GM20431 (cell line): ENCODE data around the gene SCGN.

Experiments
- in situ Hi-C: fragments of 300-500 bp; cut with MseI, MboI; formaldehyde crosslinking; loops from one replicate; pipeline ENCODE4 v1.15.0; 2020; ENCODE audit warnings: low sequenced_read_pairs; ENCODE audit not compliant: unreplicated experiment

Gene SCGN

DNA sequence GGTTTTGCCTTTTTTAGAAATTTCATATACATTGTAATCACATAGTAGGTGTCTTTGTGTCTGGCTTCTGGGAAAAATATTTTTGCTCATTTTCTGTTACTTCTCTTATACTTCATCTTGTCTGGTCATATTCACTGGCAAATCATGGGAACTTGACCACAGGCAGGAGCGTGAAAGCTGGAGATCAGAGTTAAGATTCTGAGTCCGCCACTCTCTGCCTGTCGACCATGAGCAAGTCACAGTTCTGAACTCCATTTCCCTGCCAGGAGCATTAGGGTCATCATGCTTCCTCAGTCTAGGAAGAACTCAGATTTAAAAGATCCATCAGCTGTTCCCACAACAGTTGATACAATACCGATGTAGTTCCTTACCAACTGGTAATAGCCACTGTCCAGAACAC is 12.4 kb upstream of the SCGN start:
- in situ Hi-C loops: no loop called here

DNA sequence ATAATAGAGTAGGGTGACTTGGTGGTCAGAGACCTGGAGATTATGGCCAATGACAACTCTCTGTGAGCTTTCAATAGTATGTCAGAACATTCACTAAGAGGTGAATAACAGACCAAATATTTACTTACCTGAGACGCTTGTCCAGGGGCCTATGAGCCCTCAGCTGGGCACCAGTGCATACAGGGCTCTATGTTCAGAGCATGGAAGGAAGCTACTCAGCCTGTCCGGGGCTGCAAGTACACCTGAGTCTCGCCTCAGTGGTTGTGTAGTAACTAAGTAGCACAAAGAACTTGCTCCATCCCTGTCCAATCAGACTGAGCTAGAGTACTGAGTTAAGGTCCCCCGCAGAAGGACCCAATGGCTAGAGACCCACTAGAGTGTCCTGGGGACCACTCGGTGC is 11.6 kb upstream of the SCGN start:
- in situ Hi-C loops: no loop called here

DNA sequence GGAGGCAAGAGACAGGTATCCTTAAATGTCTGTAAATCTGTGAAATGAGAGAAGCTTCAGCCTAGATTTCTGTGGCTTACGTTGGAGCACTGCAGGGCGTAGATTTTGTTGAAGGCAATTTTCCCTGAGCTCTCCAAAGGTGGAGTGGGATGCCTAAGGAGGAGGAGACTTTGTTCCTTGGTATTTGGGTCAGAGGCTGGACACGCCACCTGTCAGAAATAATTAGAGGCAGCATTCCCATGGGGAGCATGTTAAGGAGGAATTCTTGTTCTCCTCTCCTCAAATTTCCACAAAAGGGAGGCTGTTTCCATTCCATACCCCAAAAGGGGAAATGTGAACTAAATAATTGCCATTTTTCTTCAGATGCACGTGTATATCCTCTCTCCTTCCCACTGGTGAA is 11.1 kb upstream of the SCGN start:
- in situ Hi-C loops: no loop called here

DNA sequence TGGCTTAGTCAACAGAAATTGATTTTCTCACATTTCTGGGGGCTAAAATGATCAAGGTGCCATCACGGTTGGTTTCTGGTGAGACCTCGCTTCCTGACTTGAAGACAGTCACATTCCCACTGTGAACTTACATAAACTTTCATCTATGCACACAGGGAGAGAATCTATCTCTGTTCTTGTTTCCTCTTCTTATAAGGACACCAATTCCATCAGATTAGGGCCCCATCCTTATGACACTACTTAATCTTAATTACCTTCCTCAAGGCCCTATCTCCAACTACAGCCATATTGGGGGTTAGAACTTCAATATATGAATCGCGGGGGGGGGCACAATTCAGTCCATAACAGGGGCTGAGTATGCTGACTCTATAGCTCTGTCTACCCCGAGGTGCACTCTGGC is 10.6 kb upstream of the SCGN start:
- in situ Hi-C loops: no loop called here

DNA sequence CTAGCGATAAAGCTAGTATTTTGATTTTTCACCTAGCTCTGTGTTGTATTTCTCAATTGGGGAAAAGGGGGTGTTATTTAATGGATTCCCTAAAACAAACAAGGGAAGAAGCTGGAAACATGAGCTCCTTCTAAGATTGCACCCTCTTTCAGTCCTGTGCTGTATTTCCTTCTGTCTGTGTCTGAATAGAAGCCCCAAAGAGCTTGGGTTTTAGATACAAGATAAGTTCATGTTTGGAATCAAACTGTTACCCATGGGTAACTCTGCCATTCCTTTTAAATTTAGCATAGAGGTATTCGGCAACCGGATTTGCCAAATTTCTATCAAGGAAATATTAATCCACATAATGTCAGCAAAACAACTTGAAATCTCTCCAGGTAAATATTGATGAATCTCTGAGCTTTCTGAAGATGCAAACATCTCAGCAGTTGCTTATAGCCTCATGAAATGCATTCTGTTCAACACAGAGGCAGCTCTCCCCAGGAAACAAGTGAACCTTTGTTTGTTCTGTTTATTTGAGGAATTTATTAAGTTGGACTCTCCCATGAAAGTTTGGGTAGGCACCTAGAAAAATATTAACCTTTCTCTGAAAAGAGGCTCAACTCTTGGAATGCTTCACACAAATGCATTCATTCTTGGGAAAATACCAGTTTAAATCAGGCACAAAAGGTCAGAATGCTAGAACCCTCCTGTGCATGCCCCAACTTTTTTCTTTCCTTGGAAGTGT is 9.9 kb upstream of the SCGN start:
- in situ Hi-C loops: no loop called here

DNA sequence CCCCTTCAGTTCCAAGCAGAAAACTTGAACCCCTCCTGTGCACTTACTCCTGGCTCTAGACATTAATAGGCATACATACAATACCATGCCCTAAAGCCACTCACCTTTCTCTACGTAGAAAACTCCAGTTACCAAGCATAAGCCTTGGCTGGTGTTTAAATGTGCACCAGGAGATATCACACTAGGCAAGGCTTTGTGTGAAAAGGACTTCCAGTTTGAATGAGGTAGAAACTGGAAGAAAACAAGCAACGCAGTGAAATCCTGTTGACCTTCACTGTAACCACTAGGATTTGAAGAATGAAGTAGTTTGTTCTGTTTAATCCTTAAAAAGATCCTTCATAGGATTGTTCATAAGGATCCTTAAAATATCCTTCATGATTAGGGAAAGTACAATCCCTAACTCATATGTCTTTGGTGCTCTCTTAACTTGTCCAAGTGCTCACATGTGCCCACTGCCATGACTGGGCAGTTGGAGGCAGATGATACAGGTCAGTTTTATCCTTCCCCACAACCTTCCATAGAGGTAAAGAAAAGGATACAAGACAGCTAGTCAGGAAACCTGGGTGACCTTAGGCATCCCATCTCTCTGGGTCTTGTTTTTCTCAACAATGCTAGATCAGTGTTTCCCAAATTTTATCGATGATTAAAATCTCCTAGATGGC is 9.2 kb upstream of the SCGN start:
- in situ Hi-C loops: no loop called here

DNA sequence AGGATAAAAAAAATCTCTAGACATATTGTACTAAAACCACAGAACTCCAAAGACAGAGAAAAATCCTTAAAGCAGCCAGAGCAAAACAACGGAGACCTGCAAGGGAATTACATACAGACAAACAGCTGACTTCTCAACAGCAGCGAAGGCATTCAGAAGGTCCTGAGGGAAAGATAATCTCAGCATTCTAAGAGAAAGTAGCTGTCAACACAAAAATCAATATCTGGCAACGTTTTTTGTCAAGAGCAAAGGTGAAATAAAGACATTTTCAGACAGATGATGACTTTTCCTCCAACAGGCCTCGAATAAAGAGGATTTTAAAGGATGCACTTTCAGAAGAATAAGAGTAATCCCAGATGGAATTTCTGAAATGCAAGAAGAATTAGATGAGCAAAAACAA is 6.1 kb upstream of the SCGN start:
- in situ Hi-C loops: no loop called here

DNA sequence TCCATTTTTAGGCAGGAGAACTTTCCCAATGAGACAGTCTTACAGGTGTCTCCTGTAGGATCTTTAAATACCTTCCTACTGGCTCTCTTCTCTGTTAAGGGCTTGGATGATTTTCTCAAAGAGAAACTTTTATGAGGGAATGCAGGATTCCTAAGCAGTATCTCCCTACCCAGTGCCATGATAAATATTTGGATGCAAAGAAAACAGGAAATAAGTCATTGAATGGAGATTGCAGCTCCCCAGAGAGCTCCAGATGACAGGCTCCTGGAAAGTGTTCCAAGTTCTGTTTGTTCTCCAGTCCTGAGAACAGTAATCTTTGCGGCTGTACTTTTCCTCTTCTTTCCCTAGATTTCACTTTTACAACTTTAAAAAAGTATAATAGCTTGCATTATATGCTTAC is 2.4 kb upstream of the SCGN start:
- in situ Hi-C loops: no loop called here

DNA sequence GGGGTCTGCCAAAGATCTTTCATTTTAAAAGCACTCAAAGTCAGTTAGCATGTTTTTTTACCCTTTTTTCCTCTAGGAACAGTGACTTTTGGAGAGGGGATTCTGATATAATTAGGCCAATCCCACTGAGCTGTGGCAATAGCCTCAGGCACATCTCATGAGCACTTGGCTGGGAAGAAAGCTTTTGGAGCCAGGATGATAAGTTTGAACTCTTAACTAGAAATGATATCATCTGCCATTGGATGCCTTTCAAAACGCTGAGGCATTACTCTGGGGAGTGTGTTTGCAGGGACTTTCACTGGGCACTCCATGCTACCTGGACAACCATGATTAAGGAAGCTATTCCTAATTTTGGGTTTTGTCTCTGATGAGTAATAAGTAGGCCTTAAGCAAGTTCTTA is 3.7 kb downstream of the SCGN start:
- in situ Hi-C loops: no loop called here

DNA sequence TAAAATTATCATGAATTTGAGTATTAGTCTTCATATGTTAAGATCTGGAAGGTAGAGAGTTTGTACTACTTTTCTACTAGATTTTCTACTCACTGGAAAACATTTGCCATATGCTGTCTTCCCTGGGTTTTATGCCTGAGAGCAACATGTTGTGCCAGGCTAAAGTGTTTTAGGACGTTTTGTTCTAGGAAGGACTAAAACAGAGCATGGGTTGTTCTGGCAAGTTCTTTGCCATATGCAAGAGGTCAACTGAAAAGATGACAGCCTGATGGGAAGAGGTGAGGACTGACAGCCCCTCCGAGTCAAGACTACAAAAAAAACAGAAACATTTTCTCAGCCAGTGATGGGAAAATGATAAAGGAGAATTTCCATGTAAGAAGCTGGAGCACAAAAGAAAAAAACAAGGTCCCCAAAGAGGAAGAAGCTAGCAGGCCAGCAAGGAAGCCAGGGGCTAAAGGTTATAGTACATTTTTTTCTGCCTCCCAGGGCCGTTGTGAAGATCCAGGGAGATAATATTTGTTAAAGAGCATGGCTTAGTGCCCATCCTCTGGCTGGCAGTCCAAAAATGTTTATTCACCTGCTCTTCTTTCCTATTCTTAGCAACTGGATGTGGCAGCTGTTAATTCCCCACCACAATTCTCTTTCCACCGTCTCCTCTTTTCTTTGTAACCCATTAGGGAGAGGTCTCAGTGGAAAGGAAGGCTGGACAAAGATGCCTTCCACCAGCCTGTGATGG is 7.8 kb downstream of the SCGN start:
- in situ Hi-C loops: no loop called here

DNA sequence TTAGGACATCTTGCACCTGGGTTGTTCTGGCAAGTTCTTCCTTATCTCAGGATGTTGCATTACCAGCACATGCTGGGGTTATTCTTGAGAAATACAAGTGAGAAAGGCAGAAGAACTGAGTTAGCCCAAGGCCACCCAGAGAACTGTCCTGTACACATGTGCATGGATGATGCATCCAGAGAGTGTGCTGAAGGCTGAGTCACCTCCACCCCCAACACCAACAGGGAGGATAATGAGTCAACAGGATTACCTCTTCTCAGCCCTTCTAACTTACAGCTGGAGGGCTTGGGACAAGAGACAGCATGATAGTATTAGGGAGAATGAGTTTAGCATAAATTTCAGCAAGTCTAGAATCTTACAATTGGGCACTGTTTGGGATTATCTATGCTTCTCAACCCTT is 8.5 kb downstream of the SCGN start:
- in situ Hi-C loops: no loop called here

DNA sequence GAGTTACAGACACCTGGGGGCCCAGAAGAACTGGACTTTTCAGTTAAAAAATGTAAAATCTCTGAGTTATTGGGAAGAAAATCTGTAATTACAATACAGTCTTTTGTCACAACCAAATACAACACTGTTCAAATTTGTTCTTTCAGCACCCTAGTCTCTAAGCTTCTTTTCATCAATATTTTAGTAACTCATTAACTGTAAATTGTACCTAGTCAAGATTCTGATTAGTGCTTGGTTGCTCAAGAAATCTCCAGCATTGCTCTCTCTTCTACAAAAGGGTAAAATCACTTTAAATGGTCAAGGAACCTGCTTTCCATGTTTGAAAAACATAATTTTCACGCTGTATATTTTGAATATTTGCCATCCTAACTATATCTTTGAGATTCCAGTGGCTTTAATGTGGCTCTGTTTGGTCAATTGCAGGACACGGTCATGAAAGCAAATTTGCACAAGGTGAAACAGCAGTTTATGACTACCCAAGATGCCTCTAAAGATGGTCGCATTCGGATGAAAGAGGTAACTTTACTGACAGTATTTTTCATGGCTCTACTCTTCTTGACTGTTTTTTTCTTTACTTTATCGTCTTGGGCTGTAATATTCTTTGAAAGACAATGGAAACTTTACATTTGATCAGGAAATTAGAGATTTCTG is 9.2 kb downstream of the SCGN start:
- in situ Hi-C loops: no loop called here

DNA sequence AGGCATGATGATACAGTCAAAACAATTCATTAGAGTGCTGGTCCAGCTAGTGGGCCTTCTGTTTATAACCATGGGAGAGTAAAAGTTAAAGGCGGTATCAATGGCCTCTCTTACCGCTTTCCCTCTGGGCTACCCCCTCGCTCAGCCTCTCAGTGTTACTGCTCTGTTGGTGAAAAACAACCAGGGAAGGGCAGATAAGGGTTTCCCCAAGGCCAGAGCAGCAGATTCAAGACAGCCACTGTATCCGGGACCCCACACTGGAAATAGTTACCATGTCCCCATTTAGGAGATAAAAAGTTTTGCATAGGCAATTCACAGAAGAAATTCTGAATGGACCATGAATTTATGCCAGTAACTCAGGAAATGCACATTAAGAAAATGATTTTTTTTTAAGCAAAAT is 13.4 kb downstream of the SCGN start:
- in situ Hi-C loops: no loop called here

DNA sequence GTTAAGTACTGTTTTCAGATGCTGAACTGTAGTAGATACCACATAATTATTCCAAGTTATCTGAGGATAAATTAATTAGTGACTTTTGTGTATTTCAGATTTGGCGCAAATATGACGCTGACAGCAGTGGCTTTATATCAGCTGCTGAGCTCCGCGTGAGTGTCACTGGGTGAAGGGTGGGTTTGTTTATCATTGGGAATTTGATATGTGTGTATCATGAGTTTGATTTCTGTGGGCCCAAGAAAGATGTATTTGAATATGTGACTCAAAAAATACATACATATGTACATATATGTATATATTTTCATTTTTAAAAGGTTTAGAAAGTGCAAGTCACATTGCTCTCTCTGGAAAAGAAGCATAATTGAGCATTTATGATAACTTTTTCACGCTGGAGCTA is 17.4 kb downstream of the SCGN start:
- in situ Hi-C loops: no loop called here

DNA sequence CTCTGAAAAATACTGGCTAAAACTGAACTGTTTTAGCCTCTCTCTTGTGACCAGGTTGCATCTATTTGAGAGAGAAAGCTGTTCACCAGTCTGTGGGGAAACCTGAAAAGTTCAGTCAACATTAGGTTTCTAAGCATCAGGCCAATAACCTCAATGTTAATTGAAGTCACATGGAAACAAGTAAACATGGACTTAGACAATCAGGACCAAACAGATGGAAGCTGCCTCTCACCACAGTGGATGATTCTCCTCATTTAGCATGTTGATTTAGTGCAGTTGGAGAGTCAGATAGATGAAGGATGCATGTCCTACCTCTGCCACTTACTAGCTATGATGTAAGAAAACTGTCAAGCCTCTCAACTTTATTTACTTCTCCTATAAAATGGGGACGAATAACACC is 18.2 kb downstream of the SCGN start:
- in situ Hi-C loops: no loop called here

DNA sequence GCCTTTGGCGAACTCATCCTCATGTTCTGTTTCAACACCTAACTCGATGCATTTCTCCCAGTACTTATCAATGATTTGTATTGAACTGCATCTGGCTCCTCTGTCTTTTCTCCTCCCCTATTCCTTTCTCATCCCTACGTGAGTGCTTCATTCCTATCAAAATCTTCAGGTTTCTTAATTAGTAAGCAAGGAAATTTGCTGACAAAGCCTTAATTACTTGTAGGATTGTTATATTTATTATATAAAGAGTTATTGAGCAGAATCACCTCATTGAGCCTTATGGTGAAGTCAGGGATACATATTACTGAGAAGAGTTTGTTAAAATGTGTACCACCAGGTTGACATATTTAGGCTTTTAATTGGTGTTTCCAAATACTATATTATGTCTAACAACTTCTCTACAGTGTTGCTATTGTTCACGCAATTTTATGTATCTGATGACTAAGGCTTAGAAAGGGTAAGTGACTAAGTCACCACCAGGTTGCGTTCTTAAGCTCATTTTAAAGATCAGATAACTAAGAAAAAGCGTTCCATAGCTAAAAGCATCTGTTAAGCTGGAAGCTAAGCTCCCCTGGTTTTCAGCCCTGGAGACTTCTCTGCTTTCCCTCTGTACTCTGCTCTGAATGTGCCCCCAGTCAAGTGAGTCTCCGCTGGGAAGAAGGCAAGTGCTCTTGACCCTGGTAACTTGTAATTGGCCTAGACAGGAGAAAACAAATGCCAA is 18.9 kb downstream of the SCGN start:
- in situ Hi-C loops: no loop called here

DNA sequence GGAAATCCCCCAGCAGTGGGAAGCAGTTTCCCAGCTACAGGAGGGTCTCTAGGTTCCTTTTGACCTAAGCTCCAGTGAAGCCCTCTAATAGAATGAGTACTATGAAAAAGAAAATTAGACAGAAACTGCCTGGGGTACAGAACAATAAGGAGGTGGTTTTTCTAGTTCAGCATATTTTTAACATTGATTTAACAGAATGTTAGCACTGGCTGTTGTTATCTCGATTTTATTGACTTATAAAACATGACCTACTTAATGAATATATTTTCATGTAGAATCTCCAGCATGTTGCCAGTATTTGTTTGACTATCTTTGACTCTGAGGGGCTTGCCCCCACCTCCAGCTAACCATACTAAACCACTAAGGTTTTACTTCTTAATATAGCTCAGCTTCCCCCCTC is 19.6 kb downstream of the SCGN start:
- in situ Hi-C loops: no loop called here

DNA sequence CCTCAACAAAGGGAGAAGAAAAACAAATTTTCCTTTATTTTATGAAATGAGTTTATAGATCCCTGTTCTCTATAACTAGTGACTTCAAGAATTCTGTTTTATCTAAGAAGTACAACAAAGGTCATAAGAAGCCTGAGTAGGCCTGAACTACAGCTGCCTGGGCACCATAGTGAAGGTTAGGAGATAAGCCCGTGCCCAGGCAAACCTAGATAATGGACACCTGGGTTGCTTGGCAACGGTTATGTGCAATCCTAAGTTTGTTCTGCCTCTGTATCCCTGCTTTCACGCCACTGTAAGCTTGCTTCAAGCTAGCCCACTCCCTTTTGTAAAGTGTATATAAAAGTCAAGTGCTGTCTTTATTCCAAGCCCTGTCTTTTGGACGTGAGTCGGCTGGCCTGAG is 23.2 kb downstream of the SCGN start:
- in situ Hi-C loops: no loop called here

DNA sequence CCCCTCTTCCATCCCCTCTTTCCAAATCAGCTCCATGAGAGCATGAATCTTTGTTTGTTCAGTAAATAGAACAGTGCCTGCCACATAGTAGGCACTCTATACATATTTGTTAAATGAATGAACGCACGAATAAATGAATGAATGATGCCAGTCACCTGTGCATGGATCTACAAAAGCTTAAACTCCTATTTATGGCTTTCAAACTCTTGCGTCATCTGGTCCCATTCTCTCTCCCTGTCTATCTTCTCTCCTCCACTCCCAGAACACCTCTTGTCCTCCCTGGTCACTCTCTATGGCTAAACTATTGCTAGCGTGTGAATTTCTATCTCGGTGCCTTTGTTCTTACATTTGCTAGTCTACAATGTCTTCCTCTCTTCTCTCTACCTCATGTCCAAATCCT is 24.8 kb downstream of the SCGN start:
- in situ Hi-C loops: no loop called here

DNA sequence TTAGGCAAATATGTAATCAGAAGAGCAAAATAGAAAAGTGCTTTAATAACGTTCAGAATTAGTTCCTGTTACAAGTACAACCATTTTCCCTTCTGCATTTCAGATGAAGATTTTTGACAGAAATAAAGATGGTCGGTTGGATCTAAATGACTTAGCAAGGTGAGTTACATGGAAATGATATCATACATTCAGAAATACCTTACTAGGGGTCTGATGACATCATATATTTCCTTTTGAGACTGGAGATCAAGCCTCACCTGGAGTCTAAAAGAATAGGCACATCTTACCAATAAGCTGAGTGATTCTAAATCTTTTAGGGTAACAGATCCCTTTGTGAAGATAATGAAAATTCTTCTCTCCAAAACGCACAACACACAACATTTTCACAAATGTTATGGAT is 29.8 kb downstream of the SCGN start:
- in situ Hi-C loops: no loop called here
